Mesenchymal stem cell (in vitro differentiated cells and primary cell): ENCODE data around the gene C2orf76.
A peak's percentile ranks its signal among the peaks of the same experiment; 100 is the strongest.

Experiments used
- DNase-seq: peaks from one replicate; pipeline ENCODE4 v3.0.0-alpha.2; 2013
- H2AFZ ChIP-seq: one replicate; pipeline ENCODE4 v1.6.1; 2013; ENCODE audit warnings: low read depth, mild to moderate bottlenecking, control low read depth, inconsistent platforms, low read length, moderate library complexity
- H2AK5ac ChIP-seq: 2 replicates; pipeline ENCODE4 v1.6.1; 2013; ENCODE audit warnings: low read length, moderate library complexity, mild to moderate bottlenecking, inconsistent platforms; ENCODE audit not compliant: severe bottlenecking
- H2BK120ac ChIP-seq: one replicate; pipeline ENCODE4 v1.6.1; 2013; ENCODE audit warnings: low read depth, mild to moderate bottlenecking, inconsistent platforms, low read length, moderate library complexity
- H2BK12ac ChIP-seq, 2 experiments: one replicate each; pipeline ENCODE4 v1.6.1; 2013; ENCODE audit warnings: inconsistent platforms in 2 of 2, low read length in 2 of 2, mild to moderate bottlenecking in 2 of 2, moderate library complexity in 2 of 2, control low read depth in 1 of 2
- H2BK15ac ChIP-seq: one replicate; pipeline ENCODE4 v1.6.1; 2013; ENCODE audit warnings: mild to moderate bottlenecking, low read depth, inconsistent platforms; ENCODE audit not compliant: poor library complexity, severe bottlenecking
- H2BK5ac ChIP-seq: 2 replicates; pipeline ENCODE4 v1.6.1; 2013; ENCODE audit warnings: low read depth, mild to moderate bottlenecking, low read length, control low read depth, inconsistent platforms; ENCODE audit not compliant: poor library complexity, severe bottlenecking
- H3K14ac ChIP-seq, 2 experiments: one replicate each; pipeline ENCODE4 v1.6.1; 2013; ENCODE audit warnings: inconsistent platforms in 2 of 2, low read length in 2 of 2, control low read depth in 1 of 2, mild to moderate bottlenecking in 1 of 2, moderate library complexity in 1 of 2
- H3K18ac ChIP-seq, 2 experiments: one replicate each; pipeline ENCODE4 v1.6.1; 2013; ENCODE audit warnings: inconsistent platforms in 2 of 2, low read length in 2 of 2, control low read depth in 1 of 2, low read depth in 1 of 2, mild to moderate bottlenecking in 1 of 2
- H3K23ac ChIP-seq, 2 experiments: one replicate each; pipeline ENCODE4 v1.6.1; 2013; ENCODE audit warnings: inconsistent platforms in 2 of 2, low read length in 2 of 2, mild to moderate bottlenecking in 2 of 2, moderate library complexity in 2 of 2, control low read depth in 1 of 2
- H3K27ac ChIP-seq: 2 replicates; pipeline ENCODE4 v1.5.1; 2013; ENCODE audit warnings: mild to moderate bottlenecking, moderate library complexity, low read length, control low read depth, inconsistent platforms; ENCODE audit not compliant: poor library complexity, severe bottlenecking
- H3K27me3 ChIP-seq, 2 experiments: 2 replicates each; pipeline versions ENCODE4 v1.6.1 to v1.7.0; 2013; ENCODE audit warnings: low read length in 2 of 2, mild to moderate bottlenecking in 2 of 2, moderate library complexity in 2 of 2, control low read depth in 1 of 2, inconsistent platforms in 1 of 2; ENCODE audit not compliant: control insufficient read depth in 1 of 2, insufficient read depth in 1 of 2
- H3K36me3 ChIP-seq, 2 experiments: 2 replicates each; pipeline versions ENCODE4 v1.6.1 to v1.7.0; 2013; ENCODE audit warnings: low read length in 2 of 2, control low read depth in 1 of 2, inconsistent platforms in 1 of 2, low read depth in 1 of 2, mild to moderate bottlenecking in 1 of 2; ENCODE audit not compliant: insufficient read depth in 2 of 2, control insufficient read depth in 1 of 2
- H3K4ac ChIP-seq, 2 experiments: one replicate each; pipeline ENCODE4 v1.6.1; 2013; ENCODE audit warnings: inconsistent platforms in 2 of 2, low read length in 2 of 2, mild to moderate bottlenecking in 2 of 2, moderate library complexity in 2 of 2, control low read depth in 1 of 2, low read depth in 1 of 2
- H3K4me1 ChIP-seq: 2 replicates; pipeline ENCODE4 v1.6.1; 2013; ENCODE audit warnings: low read depth, low read length, control low read depth; ENCODE audit not compliant: control insufficient read depth, insufficient read depth
- H3K4me2 ChIP-seq: 2 replicates; pipeline ENCODE4 v1.6.1; 2013; ENCODE audit warnings: low read length, mild to moderate bottlenecking, inconsistent platforms; ENCODE audit not compliant: poor library complexity, severe bottlenecking
- H3K4me3 ChIP-seq, 2 experiments: 2 replicates each; pipeline versions ENCODE4 v1.5.1 to v1.7.0; 2013; ENCODE audit warnings: low read length in 2 of 2, mild to moderate bottlenecking in 2 of 2, control low read depth in 1 of 2, low read depth in 1 of 2; ENCODE audit not compliant: insufficient read depth in 1 of 2
- H3K79me1 ChIP-seq: replicated peaks from 2 replicates; pipeline ENCODE4 v1.6.1; 2013; ENCODE audit warnings: mild to moderate bottlenecking, control low read depth, low read length, inconsistent platforms; ENCODE audit not compliant: poor library complexity, severe bottlenecking
- H3K9ac ChIP-seq: 2 replicates; pipeline ENCODE4 v1.7.0; 2013; ENCODE audit warnings: mild to moderate bottlenecking, low read length, moderate library complexity
- H3K9me3 ChIP-seq: 2 replicates; pipeline ENCODE4 v1.7.0; 2013; ENCODE audit warnings: mild to moderate bottlenecking, low read length; ENCODE audit not compliant: control insufficient read depth
- H4K8ac ChIP-seq: one replicate; pipeline ENCODE4 v1.6.1; 2013; ENCODE audit warnings: inconsistent platforms, mild to moderate bottlenecking, low read length, moderate library complexity
- H4K91ac ChIP-seq: one replicate; pipeline ENCODE4 v1.6.1; 2013; ENCODE audit warnings: mild to moderate bottlenecking, low read length, inconsistent platforms
- WGBS: methylation state at CpG from one replicate; pipeline ENCODE4 v1.1.7; 2013; ENCODE audit warnings: mixed read lengths; 5-methylcytosine and 5-hydroxymethylcytosine counted together

The C2orf76 gene

GRCh38 chr2:119292226-119292625, 74.4 kb downstream of the C2orf76 start:
- WGBS = 79% methylated on average over 8 of the region's 8 CpGs
- no peak overlapping the region for H3K14ac ChIP-seq
- no peak overlapping the region for H4K8ac ChIP-seq
- H4K91ac ChIP-seq = no peak overlapping the region
- H3K9ac ChIP-seq = no peak overlapping the region
- H3K4ac ChIP-seq = no peak overlapping the region
- no peak overlapping the region for H2BK15ac ChIP-seq
- no peak overlapping the region for H3K4me3 ChIP-seq
- DNase-seq = no peak
- no peaks in the 10 kb centered on the region for H3K79me1 ChIP-seq
- no peak overlapping the region for H2BK5ac ChIP-seq
- H3K4me1 ChIP-seq = peaks cover 5% of the 10 kb centered on the region
- no peak overlapping the region for H2BK12ac ChIP-seq
- H3K9me3 ChIP-seq = no peaks in the 10 kb centered on the region
- no peak overlapping the region for H3K4me2 ChIP-seq
- no peak overlapping the region for H2AK5ac ChIP-seq
- no peak overlapping the region for H2AFZ ChIP-seq
- no peak overlapping the region for H3K23ac ChIP-seq
- H3K18ac ChIP-seq = no peak overlapping the region
- H2BK120ac ChIP-seq = no peak overlapping the region
- no peak overlapping the region for H3K27ac ChIP-seq
- H3K36me3 ChIP-seq = no peaks in the 10 kb centered on the region
- H3K27me3 ChIP-seq = no peaks in the 10 kb centered on the region

- Histone ChIP-seq H3K4me2 (no peak overlapping the region), H3K18ac (no peak overlapping the region), H3K4me3 (no peak overlapping the region), H2BK12ac (no peak overlapping the region), H3K14ac (no peak overlapping the region), H3K9me3 (no peaks in the 10 kb centered on the region), H3K27me3 (no peaks in the 10 kb centered on the region), H4K8ac (no peak overlapping the region), H2BK15ac (no peak overlapping the region), H3K36me3 (no peaks in the 10 kb centered on the region), H2BK5ac (no peak overlapping the region), H3K9ac (no peak overlapping the region), H3K79me1 (no peaks in the 10 kb centered on the region), H3K4ac (no peak overlapping the region), H3K23ac (no peak overlapping the region), H3K27ac (no peak overlapping the region), H3K4me1 (peaks cover 5% of the 10 kb centered on the region), H2AK5ac (no peak overlapping the region), H2AFZ (no peak overlapping the region), H2BK120ac (no peak overlapping the region), H4K91ac (peak overlapping the region; percentile 28)
- DNase-seq = no peak
- 88% methylated on average over 6 of the region's 8 CpGs for WGBS
Observed at GRCh38 chr2:119291588-119292167, 75.0 kb downstream of the C2orf76 start.

GRCh38 chr2:119290859-119291587, 75.6 kb downstream of the C2orf76 start:
- H3K36me3 ChIP-seq = peaks cover 0 to 4% of the 10 kb centered on the region in 2 experiments
- no peak overlapping the region for H3K4ac ChIP-seq
- peak; percentile 59 for DNase-seq
- no peak overlapping the region for H3K23ac ChIP-seq
- no peak overlapping the region for H3K14ac ChIP-seq
- no peak overlapping the region for H3K18ac ChIP-seq
- no peak overlapping the region for H2AFZ ChIP-seq
- no peak overlapping the region for H3K4me3 ChIP-seq
- no peaks in the 10 kb centered on the region for H3K27me3 ChIP-seq
- H4K91ac ChIP-seq = no peak overlapping the region
- peaks cover 5% of the 10 kb centered on the region for H3K4me1 ChIP-seq
- 33% methylated on average over 15 of the region's 15 CpGs for WGBS
- no peak overlapping the region for H3K9ac ChIP-seq
- no peak overlapping the region for H2BK15ac ChIP-seq
- H2AK5ac ChIP-seq = no peak overlapping the region
- no peak overlapping the region for H2BK5ac ChIP-seq
- H3K27ac ChIP-seq = no peak overlapping the region
- no peaks in the 10 kb centered on the region for H3K9me3 ChIP-seq
- H2BK120ac ChIP-seq = no peak overlapping the region
- no peak overlapping the region for H4K8ac ChIP-seq
- no peak overlapping the region for H3K4me2 ChIP-seq
- H2BK12ac ChIP-seq = no peak overlapping the region
- no peaks in the 10 kb centered on the region for H3K79me1 ChIP-seq

GRCh38 chr2:119289642-119290041, 77.0 kb downstream of the C2orf76 start:
- no peak overlapping the region for H2BK120ac ChIP-seq
- peaks cover 0 to 4% of the 10 kb centered on the region in 2 experiments for H3K36me3 ChIP-seq
- no peak overlapping the region for H3K4ac ChIP-seq
- no peak overlapping the region for H3K4me2 ChIP-seq
- H3K4me1 ChIP-seq = peaks cover 5% of the 10 kb centered on the region
- DNase-seq = no peak
- H3K9me3 ChIP-seq = no peaks in the 10 kb centered on the region
- H4K8ac ChIP-seq = no peak overlapping the region
- 90% methylated on average over 5 of the region's 6 CpGs for WGBS
- no peak overlapping the region for H2BK5ac ChIP-seq
- H3K79me1 ChIP-seq = no peaks in the 10 kb centered on the region
- H3K9ac ChIP-seq = no peak overlapping the region
- no peak overlapping the region for H2AFZ ChIP-seq
- no peak overlapping the region for H3K4me3 ChIP-seq
- no peak overlapping the region for H3K23ac ChIP-seq
- no peak overlapping the region for H4K91ac ChIP-seq
- no peak overlapping the region for H3K18ac ChIP-seq
- no peak overlapping the region for H2AK5ac ChIP-seq
- H2BK15ac ChIP-seq = no peak overlapping the region
- H3K27ac ChIP-seq = no peak overlapping the region
- no peak overlapping the region for H2BK12ac ChIP-seq
- H3K14ac ChIP-seq = no peak overlapping the region
- H3K27me3 ChIP-seq = no peaks in the 10 kb centered on the region
